Endodermal cell (in vitro differentiated cells): ENCODE measurements around the gene PCIF1. TPM values are rescaled to one million over a fixed set of nuclear protein-coding genes. Genes with fewer than 3 reads are reported as not detected.

Source experiments
- DNase-seq: peaks from one replicate; pipeline ENCODE4 v3.0.0-alpha.2; 2017
- H3K27ac ChIP-seq: 2 replicates; pipeline ENCODE4 v1.5.1; 2013; ENCODE audit warnings: mild to moderate bottlenecking, low read depth, low read length, moderate library complexity
- H3K27me3 ChIP-seq: 2 replicates; pipeline ENCODE4 v1.6.1; 2013; ENCODE audit warnings: mild to moderate bottlenecking, low read length, moderate library complexity; ENCODE audit not compliant: insufficient read depth, control insufficient read depth, poor library complexity, severe bottlenecking
- H3K36me3 ChIP-seq: 2 replicates; pipeline ENCODE4 v1.7.0; 2013; ENCODE audit warnings: mild to moderate bottlenecking, low read length, moderate library complexity; ENCODE audit not compliant: control insufficient read depth, insufficient read depth
- H3K4me1 ChIP-seq: one replicate; pipeline ENCODE4 v1.7.0; 2013; ENCODE audit warnings: low read length; ENCODE audit not compliant: control insufficient read depth, insufficient read depth
- H3K4me3 ChIP-seq: 2 replicates; pipeline ENCODE4 v1.5.1; 2013; ENCODE audit warnings: mild to moderate bottlenecking, low read length, moderate library complexity
- H3K9ac ChIP-seq: 2 replicates; pipeline ENCODE4 v1.6.1; 2013; ENCODE audit warnings: mild to moderate bottlenecking, low read length, moderate library complexity; ENCODE audit not compliant: poor library complexity, severe bottlenecking; ENCODE audit errors: extremely low read depth
- H3K9me3 ChIP-seq: 2 replicates; pipeline ENCODE4 v1.6.1; 2013; ENCODE audit warnings: mild to moderate bottlenecking, low read length, moderate library complexity; ENCODE audit not compliant: control insufficient read depth
- H3K27ac Mint-ChIP-seq: 2 replicates; pipeline ENCODE4 v1.8.0; 2020; ENCODE audit warnings: mixed read lengths
- H3K27me3 Mint-ChIP-seq: 2 replicates; pipeline ENCODE4 v1.8.0; 2021; ENCODE audit warnings: mild to moderate bottlenecking, mixed read lengths; ENCODE audit not compliant: insufficient read depth
- H3K36me3 Mint-ChIP-seq: 2 replicates; pipeline ENCODE4 v1.8.0; 2020; ENCODE audit warnings: low read depth, mixed read lengths
- H3K4me1 Mint-ChIP-seq: 2 replicates; pipeline ENCODE4 v1.8.0; 2020; ENCODE audit warnings: mixed read lengths
- H3K4me3 Mint-ChIP-seq: 2 replicates; pipeline ENCODE4 v1.8.0; 2020; ENCODE audit warnings: mild to moderate bottlenecking, moderate library complexity, mixed read lengths
- H3K9me3 Mint-ChIP-seq: 2 replicates; pipeline ENCODE4 v1.8.0; 2020; ENCODE audit warnings: mild to moderate bottlenecking, mixed read lengths
- WGBS, 2 experiments: methylation state at CpG; one replicate each; pipeline versions ENCODE4 v1.1.5 to v1.1.7; 2013; ENCODE audit warnings: missing lambda C conversion rate in 2 of 2, mixed read lengths in 1 of 2; ENCODE audit not compliant: insufficient coverage in 1 of 2, insufficient read length in 1 of 2; 5-methylcytosine and 5-hydroxymethylcytosine counted together
- total RNA-seq, 2 donors: library from RNA; stranded (reverse); fragmentation: NEBNext Ultra II Directional in 1 of 2; extraction: Animal tissue kit (Norgen Biotek cat#: 25700) in 1 of 2; gene quantifications; 2 replicates in 1 of 2; 3 replicates in 1 of 2; pipeline ENCODE4 v1.2.1, GENCODE V29; 2021
- TF ChIP-seq, protein P1 (sequence below): fragments of 200-600 bp; sonication (generic); conservative IDR thresholded peaks from 2 replicates; pipeline ENCODE4 v1.5.0; 2021; ENCODE audit warnings: antibody characterized with exemption, mild to moderate bottlenecking

Gene PCIF1
- total RNA-seq, 2 donors from 2014 or later = 22.0 to 34.5 TPM

- Mint-ChIP-seq H3K4me1 (peaks cover 7% of the 10 kb centered on the region), H3K9me3 (no peaks in the 10 kb centered on the region), H3K27ac (no peak overlapping the region), H3K27me3 (peaks cover 29% of the 10 kb centered on the region), H3K4me3 (no peak overlapping the region), H3K36me3 (no peaks in the 10 kb centered on the region)
- Histone ChIP-seq H3K9me3 (no peaks in the 10 kb centered on the region), H3K27ac (no peak overlapping the region), H3K4me3 (no peak overlapping the region), H3K27me3 (peaks cover 6% of the 10 kb centered on the region), H3K4me1 (no peaks in the 10 kb centered on the region), H3K36me3 (no peaks in the 10 kb centered on the region), H3K9ac (no peak overlapping the region)
- no peak for DNase-seq
- WGBS, 2 experiments = 92 to 98% methylated on average over 5 of the region's 5 CpGs
- TF ChIP-seq, protein P1, sequence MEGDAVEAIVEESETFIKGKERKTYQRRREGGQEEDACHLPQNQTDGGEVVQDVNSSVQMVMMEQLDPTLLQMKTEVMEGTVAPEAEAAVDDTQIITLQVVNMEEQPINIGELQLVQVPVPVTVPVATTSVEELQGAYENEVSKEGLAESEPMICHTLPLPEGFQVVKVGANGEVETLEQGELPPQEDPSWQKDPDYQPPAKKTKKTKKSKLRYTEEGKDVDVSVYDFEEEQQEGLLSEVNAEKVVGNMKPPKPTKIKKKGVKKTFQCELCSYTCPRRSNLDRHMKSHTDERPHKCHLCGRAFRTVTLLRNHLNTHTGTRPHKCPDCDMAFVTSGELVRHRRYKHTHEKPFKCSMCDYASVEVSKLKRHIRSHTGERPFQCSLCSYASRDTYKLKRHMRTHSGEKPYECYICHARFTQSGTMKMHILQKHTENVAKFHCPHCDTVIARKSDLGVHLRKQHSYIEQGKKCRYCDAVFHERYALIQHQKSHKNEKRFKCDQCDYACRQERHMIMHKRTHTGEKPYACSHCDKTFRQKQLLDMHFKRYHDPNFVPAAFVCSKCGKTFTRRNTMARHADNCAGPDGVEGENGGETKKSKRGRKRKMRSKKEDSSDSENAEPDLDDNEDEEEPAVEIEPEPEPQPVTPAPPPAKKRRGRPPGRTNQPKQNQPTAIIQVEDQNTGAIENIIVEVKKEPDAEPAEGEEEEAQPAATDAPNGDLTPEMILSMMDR = no peak
Observed at GRCh38 chr20:45918182-45918737, 16.2 kb upstream of the PCIF1 start.

DNA sequence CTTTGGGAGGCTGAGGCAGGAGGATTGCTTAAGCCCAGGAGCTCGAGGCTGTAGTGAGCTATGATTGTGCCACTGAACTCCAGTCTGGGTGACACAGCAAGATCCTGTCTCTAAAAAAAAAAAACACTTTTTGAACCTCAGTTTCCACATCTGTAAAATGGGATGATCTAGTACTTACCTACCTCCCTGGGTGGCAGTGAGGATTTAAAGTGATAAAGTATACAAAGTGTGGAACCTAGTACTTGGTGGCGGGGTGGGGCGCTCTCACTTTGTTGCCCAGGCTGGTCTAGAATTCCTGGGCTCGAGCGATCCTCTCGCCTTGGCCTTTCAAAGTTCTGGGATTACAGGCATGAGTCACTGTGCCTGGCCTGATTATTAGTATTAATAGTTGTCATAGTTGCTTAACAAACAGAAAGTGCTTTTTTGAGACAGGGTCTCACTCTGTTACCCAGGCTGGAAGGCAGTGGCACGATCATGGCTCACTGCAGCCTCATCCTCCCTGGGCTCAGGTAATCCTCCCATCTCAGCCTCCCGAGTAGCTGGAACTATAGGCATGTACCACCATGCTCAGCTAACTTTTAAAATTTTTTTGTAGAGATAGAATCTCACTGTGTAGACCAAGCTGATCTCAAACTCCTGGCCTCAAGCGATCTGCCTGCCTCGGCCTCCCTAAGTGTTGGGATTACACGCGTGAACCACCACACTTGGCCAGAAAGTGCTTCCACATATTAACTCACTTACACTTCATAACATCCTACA is 15.5 kb upstream of the PCIF1 start:
- TF ChIP-seq, protein P1 = no peak
- H3K36me3 ChIP-seq = no peaks in the 10 kb centered on the region
- peaks cover 6% of the 10 kb centered on the region for H3K27me3 ChIP-seq
- no peaks in the 10 kb centered on the region for H3K9me3 Mint-ChIP-seq
- H3K27ac Mint-ChIP-seq = no peak overlapping the region
- no peak overlapping the region for H3K27ac ChIP-seq
- peaks cover 7% of the 10 kb centered on the region for H3K4me1 Mint-ChIP-seq
- H3K4me1 ChIP-seq = no peaks in the 10 kb centered on the region
- no peaks in the 10 kb centered on the region for H3K9me3 ChIP-seq
- peaks cover 29% of the 10 kb centered on the region for H3K27me3 Mint-ChIP-seq
- no peaks in the 10 kb centered on the region for H3K36me3 Mint-ChIP-seq
- no peak overlapping the region for H3K4me3 ChIP-seq
- WGBS, 2 experiments = 95% methylated on average over 7 to 12 of the region's 12 CpGs
- H3K9ac ChIP-seq = no peak overlapping the region
- DNase-seq = no peak
- H3K4me3 Mint-ChIP-seq = no peak overlapping the region

- DNase-seq = no peak
- H3K9ac ChIP-seq = no peak overlapping the region
- no peaks in the 10 kb centered on the region for H3K4me1 ChIP-seq
- peaks cover 6% of the 10 kb centered on the region for H3K27me3 ChIP-seq
- Mint-ChIP-seq H3K4me3 (no peak overlapping the region), H3K36me3 (no peaks in the 10 kb centered on the region), H3K9me3 (no peaks in the 10 kb centered on the region), H3K27me3 (peaks cover 25% of the 10 kb centered on the region), H3K27ac (no peak overlapping the region), H3K4me1 (peaks cover under 1% of the 10 kb centered on the region)
- no peak overlapping the region for H3K27ac ChIP-seq
- no peak overlapping the region for H3K4me3 ChIP-seq
- no peaks in the 10 kb centered on the region for H3K9me3 ChIP-seq
- TF ChIP-seq, protein P1 = no peak
- no peaks in the 10 kb centered on the region for H3K36me3 ChIP-seq
- 79 to 81% methylated on average over 8 to 11 of the region's 11 CpGs for WGBS, 2 experiments
Observed at GRCh38 chr20:45919542-45920399, 14.7 kb upstream of the PCIF1 start.
